GM18870 (cell line): ENCODE results near the gene OR6N1.

Source experiments
- ATAC-seq: cut with Tn5 transposase; IDR thresholded peaks from one replicate; pipeline ENCODE4 v1.9.1; 2021; ENCODE audit warnings: moderate library complexity; ENCODE audit not compliant: unreplicated experiment

OR6N1 gene

GRCh38 chr1:158771950-158772866, at the start of gene OR6N1:
Gene OR6N1 (minus strand): TSS chr1:158772195. CDS start chr1:158766682, 5,513 bp downstream.
- no peak for ATAC-seq

GRCh38 chr1:158821723-158822122, 49.7 kb upstream of the OR6N1 start:
- ATAC-seq, result no peak

GRCh38 chr1:158819461-158820443, 47.8 kb upstream of the OR6N1 start:
- ATAC-seq, result peak; percentile 93

- no peak for ATAC-seq
These were observed 47.0 kb upstream of the OR6N1 start for GRCh38 chr1:158818975-158819431.

- no peak for ATAC-seq
These were observed 46.6 kb upstream of the OR6N1 start for GRCh38 chr1:158818560-158818959.

- no peak for ATAC-seq
These were observed 43.0 kb upstream of the OR6N1 start for GRCh38 chr1:158814970-158815369.

- no peak for ATAC-seq
These were observed 41.2 kb upstream of the OR6N1 start for GRCh38 chr1:158813164-158813563.

- no peak for ATAC-seq
These were observed 40.3 kb upstream of the OR6N1 start for GRCh38 chr1:158812336-158812735.

- ATAC-seq, result no peak
These were observed 38.3 kb upstream of the OR6N1 start for GRCh38 chr1:158810311-158810710.

- ATAC-seq, result no peak
These were observed 37.9 kb upstream of the OR6N1 start for GRCh38 chr1:158809862-158810261.

GRCh38 chr1:158809256-158809655, 37.3 kb upstream of the OR6N1 start:
- no peak for ATAC-seq

- no peak for ATAC-seq
These were observed 35.0 kb upstream of the OR6N1 start for GRCh38 chr1:158806916-158807536.

GRCh38 chr1:158803678-158804077, 31.7 kb upstream of the OR6N1 start:
- ATAC-seq, result no peak

- no peak for ATAC-seq
These were observed 29.4 kb upstream of the OR6N1 start for GRCh38 chr1:158801396-158801795.

- ATAC-seq, result no peak
These were observed 28.5 kb upstream of the OR6N1 start for GRCh38 chr1:158800526-158800925.

GRCh38 chr1:158799689-158800088, 27.7 kb upstream of the OR6N1 start:
- no peak for ATAC-seq

- no peak for ATAC-seq
These were observed 26.5 kb upstream of the OR6N1 start for GRCh38 chr1:158798531-158798930.

GRCh38 chr1:158794247-158794646, 22.3 kb upstream of the OR6N1 start:
- no peak for ATAC-seq

- no peak for ATAC-seq
These were observed 21.6 kb upstream of the OR6N1 start for GRCh38 chr1:158793604-158794003.

- ATAC-seq, result no peak
These were observed 9.1 kb upstream of the OR6N1 start, which contains the start of gene OR6N2 for GRCh38 chr1:158781104-158781503. Gene OR6N2 (minus strand): TSS chr1:158781204. CDS start chr1:158777635, 3,569 bp downstream.

- ATAC-seq, result no peak
These were observed 17.6 kb downstream of the OR6N1 start, which contains the start of gene OR6K6 for GRCh38 chr1:158754420-158754819. Gene OR6K6 (plus strand): TSS chr1:158754720. CDS start chr1:158754888, 168 bp downstream.
